MCF 10A (cell line): ENCODE measurements around the gene SLC22A23. TPM values are rescaled to one million over a fixed set of nuclear protein-coding genes. Genes with fewer than 3 reads are reported as not detected.

Experiments used
- BruUV-seq: library from RNA; stranded (reverse); fragments of 400-500 nt; replicated peaks from 2 replicates; lab custom pipeline; 2021; lab: Mats Ljungman, UMichigan
- CTCF ChIA-PET: fragments of 300-600 bp; sonication (Branson Sonifier 250); formaldehyde crosslinking; extraction: SDS; loops from one replicate; lab custom pipeline; 2021; ENCODE audit warnings: antibody characterized with exemption, inconsistent platforms; lab: Yijun Ruan, JAX
- POLR2A ChIA-PET: fragments of 300-600, 350-650 bp; sonication (Branson Sonifier 250); formaldehyde crosslinking; extraction: SDS; loops from one replicate; lab custom pipeline; 2020; ENCODE audit warnings: antibody characterized with exemption, inconsistent platforms; lab: Yijun Ruan, JAX
- DNase-seq: peaks from one replicate; pipeline ENCODE4 v3.0.0-alpha.2; 2018; ENCODE audit not compliant: unreplicated experiment
- H3K27ac Mint-ChIP-seq: one replicate; pipeline ENCODE4 v1.8.0; 2022; ENCODE audit warnings: mild to moderate bottlenecking, low read depth, mixed read lengths; ENCODE audit not compliant: unreplicated experiment
- H3K27me3 Mint-ChIP-seq: one replicate; pipeline ENCODE4 v1.8.0; 2022; ENCODE audit warnings: mixed read lengths; ENCODE audit not compliant: insufficient read depth, unreplicated experiment
- H3K36me3 Mint-ChIP-seq: one replicate; pipeline ENCODE4 v1.8.0; 2022; ENCODE audit warnings: mild to moderate bottlenecking, moderate library complexity, mixed read lengths; ENCODE audit not compliant: insufficient read depth, unreplicated experiment
- H3K4me1 Mint-ChIP-seq: one replicate; pipeline ENCODE4 v1.8.0; 2022; ENCODE audit warnings: mixed read lengths; ENCODE audit not compliant: insufficient read depth, unreplicated experiment
- H3K4me3 Mint-ChIP-seq: one replicate; pipeline ENCODE4 v1.8.0; 2022; ENCODE audit warnings: mild to moderate bottlenecking, moderate library complexity, mixed read lengths; ENCODE audit not compliant: unreplicated experiment
- H3K9me3 Mint-ChIP-seq: one replicate; pipeline ENCODE4 v1.8.0; 2022; ENCODE audit warnings: mixed read lengths; ENCODE audit not compliant: unreplicated experiment
- CTCF ChIP-seq: fragments of 200-600 bp; IDR thresholded peaks from one replicate; pipeline ENCODE4 v1.8.0; 2022; ENCODE audit warnings: antibody characterized with exemption, mild to moderate bottlenecking; ENCODE audit not compliant: unreplicated experiment
- intact Hi-C: fragments of 100-400 bp; cut with micrococcal nuclease; formaldehyde crosslinking; loops from 2 replicates; pipeline ENCODE4 v1.14.1; 2022
- total RNA-seq: library from RNA; stranded (reverse); gene quantifications from 2 replicates; pipeline ENCODE4 v1.2.3, GENCODE V29; 2022

Gene SLC22A23
- total RNA-seq, 1 experiment from 2014 or later = 11.9 TPM

- TF ChIP-seq CTCF = no peak
- no peak for DNase-seq
- intact Hi-C loops = loop anchor here (5.0 kb wide), 1 partner anchor 111 kb away; no protein-coding TSS in a partner anchor
- Mint-ChIP-seq H3K27ac (no peak overlapping the region), H3K27me3 (no peaks in the 10 kb centered on the region), H3K4me1 (peaks cover 5% of the 10 kb centered on the region), H3K9me3 (no peaks in the 10 kb centered on the region), H3K36me3 (no peaks in the 10 kb centered on the region), H3K4me3 (no peak overlapping the region)
- ChIA-PET POLR2A (interaction anchor here (1.7 to 2.6 kb wide), 2 partner anchors 10 to 13 kb away, joined by 3 to 41 read pairs; no protein-coding TSS in a partner anchor), CTCF (interaction anchor here (2.2 kb wide), 1 partner anchor 10 kb away, joined by 11 read pairs; no protein-coding TSS in a partner anchor)
- no TSS peak for BruUV-seq
Measured at GRCh38 chr6:3392930-3393835, 63.7 kb downstream of the SLC22A23 start.

GRCh38 chr6:3391902-3392458 is 64.9 kb downstream of the SLC22A23 start:
- BruUV-seq = no TSS peak
- Mint-ChIP-seq H3K4me1 (peaks cover 7% of the 10 kb centered on the region), H3K27ac (no peak overlapping the region), H3K4me3 (no peak overlapping the region), H3K27me3 (no peaks in the 10 kb centered on the region), H3K9me3 (no peaks in the 10 kb centered on the region), H3K36me3 (peaks cover 6% of the 10 kb centered on the region)
- ChIA-PET POLR2A (interaction anchor here (1.1 to 2.6 kb wide), 5 partner anchors 8 to 135 kb away, joined by 3 to 41 read pairs (median 3); no protein-coding TSS in a partner anchor), CTCF (interaction anchor here (0.6 to 2.2 kb wide), 3 partner anchors 11 to 62 kb away, joined by 3 to 11 read pairs (median 4); no protein-coding TSS in a partner anchor)
- intact Hi-C loops = loop anchor here (5.0 kb wide), 1 partner anchor 110 kb away; no protein-coding TSS in a partner anchor
- no peak for DNase-seq
- TF ChIP-seq CTCF = no peak

DNA sequence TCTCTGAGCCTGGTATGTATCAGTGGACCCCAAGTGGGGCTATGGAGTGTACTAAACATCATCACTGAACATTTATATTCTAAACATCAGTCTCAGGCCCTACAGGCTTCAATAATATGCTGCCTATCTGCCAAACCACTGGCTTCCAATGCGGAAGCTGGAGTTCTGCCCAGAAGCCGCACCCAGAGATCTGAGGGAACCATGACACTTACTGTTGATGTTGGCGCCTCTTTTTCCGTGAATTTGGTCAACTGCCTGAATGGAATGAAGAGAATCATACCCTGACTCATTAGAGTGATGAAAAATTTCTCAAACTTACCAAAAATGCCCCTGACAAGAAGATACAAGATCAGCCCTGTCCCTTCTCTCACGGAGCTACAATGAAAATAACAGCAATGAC is 66.2 kb downstream of the SLC22A23 start:
- no peak for TF ChIP-seq CTCF
- H3K27ac Mint-ChIP-seq = no peak overlapping the region
- BruUV-seq = no TSS peak
- H3K9me3 Mint-ChIP-seq = no peaks in the 10 kb centered on the region
- ChIA-PET POLR2A (interaction anchor here (0.6 to 2.6 kb wide), 27 partner anchors 9 to 628 kb away, joined by 3 to 41 read pairs (median 4); no protein-coding TSS in a partner anchor), CTCF (interaction anchor here (1.2 to 2.2 kb wide), 2 partner anchors 12 to 63 kb away, joined by 4 to 11 read pairs; no protein-coding TSS in a partner anchor)
- DNase-seq = peak; percentile 99
- H3K36me3 Mint-ChIP-seq = peaks cover 6% of the 10 kb centered on the region
- intact Hi-C loops = loop anchor here (1.0 to 5.0 kb wide), 2 partner anchors 108 to 202 kb away; no protein-coding TSS in a partner anchor
- H3K4me1 Mint-ChIP-seq = peaks cover 7% of the 10 kb centered on the region
- no peaks in the 10 kb centered on the region for H3K27me3 Mint-ChIP-seq
- peak overlapping the region; percentile 49 for H3K4me3 Mint-ChIP-seq
